Gastrocnemius medialis (tissue), 4 donors: Measurements from ENCODE around the gene HAAO. TPM values are rescaled to one million over a fixed set of nuclear protein-coding genes. Genes with fewer than 3 reads are reported as not detected.

Experiments
- ATAC-seq, 2 donors: fragments of 150-250 bp; one replicate each; pipeline ENCODE4 v1.9.1; 2016
- DNase-seq, 2 donors: peaks; one replicate each; pipeline ENCODE4 v3.0.0-alpha.2; 2019
- H3K27ac ChIP-seq, 4 donors: fragments of 200-600 bp; sonication (generic); 1 replicate in 1 of 4; 2 replicates in 3 of 4; pipeline ENCODE4 v1.5.1; 2016 to 2018; ENCODE audit warnings: mild to moderate bottlenecking in 2 of 4, moderate library complexity in 1 of 4
- H3K27me3 ChIP-seq, 3 donors: fragments of 200-600 bp; sonication (generic) in 2 of 3; 1 replicate in 1 of 3; 2 replicates in 2 of 3; pipeline versions ENCODE4 v1.5.1 to v1.6.0; 2016 to 2019; ENCODE audit warnings: mild to moderate bottlenecking in 1 of 3, moderate library complexity in 1 of 3
- H3K36me3 ChIP-seq, 2 donors: fragments of 200-600 bp; sonication (generic) in 1 of 2; one replicate each; pipeline ENCODE4 v1.5.1; 2017 to 2018
- H3K4me1 ChIP-seq, 2 donors: fragments of 200-600 bp; sonication (generic) in 1 of 2; one replicate each; pipeline ENCODE4 v1.5.1; 2016 to 2017; ENCODE audit warnings: mild to moderate bottlenecking in 2 of 2
- H3K4me3 ChIP-seq, 4 donors: fragments of 200-600 bp; sonication (generic) in 3 of 4; 1 replicate in 1 of 4; 2 replicates in 3 of 4; pipeline ENCODE4 v1.5.1; 2016 to 2019; ENCODE audit warnings: mild to moderate bottlenecking in 2 of 4
- H3K9me3 ChIP-seq, 3 donors: fragments of 200-600 bp; sonication (generic) in 2 of 3; 1 replicate in 1 of 3; 2 replicates in 2 of 3; pipeline ENCODE4 v1.5.1; 2016 to 2019
- CTCF ChIP-seq, 5 experiments: fragments of 450-650 bp in 3 of 5; fragments of 200-600 bp in 2 of 5; sonication (generic) in 2 of 5; IDR thresholded peaks in 4 of 5; conservative IDR thresholded peaks in 1 of 5; 1 replicate in 4 of 5; 2 replicates in 1 of 5; pipeline ENCODE4 v1.5.1; 2016 to 2019; ENCODE audit warnings: antibody characterized with exemption in 5 of 5, mild to moderate bottlenecking in 3 of 5, moderate library complexity in 3 of 5
- POLR2A ChIP-seq, 2 donors: fragments of 450-650 bp; IDR thresholded peaks; one replicate each; pipeline ENCODE4 v1.6.1; 2017; ENCODE audit warnings: antibody characterized with exemption in 2 of 2, mild to moderate bottlenecking in 2 of 2, moderate library complexity in 2 of 2
- in situ Hi-C, 4 donors: fragments of 200-750 bp; cut with MboI; loops; one replicate each; pipeline versions ENCODE4 v1.15.0 to v1.8.0; 2017; ENCODE audit warnings: low sequenced_read_pairs in 4 of 4
- intact Hi-C: fragments of 100-400 bp; cut with DNase I; formaldehyde crosslinking; loops from one replicate; pipeline ENCODE4 v1.15.1; 2023; ENCODE audit warnings: low total_unique reads
- total RNA-seq, 4 donors: library from RNA; depleted of rRNA; stranded (reverse); fragments of >200 nt; gene quantifications; one replicate each; pipeline versions ENCODE4 v1.1.0 to v1.2.3, GENCODE V29; 2016

The HAAO gene
- total RNA-seq, 4 donors from 2014 or later, result 0.53 to 2.5 (median 2.1) TPM

- no peak for DNase-seq
- ATAC-seq, result no peak
- TF ChIP-seq POLR2A (IDR thresholded peaks at IDR 0.05) (no peak), CTCF (IDR thresholded peaks at IDR 0.05 in 4 of 5, conservative IDR thresholded peaks at IDR 0.05 in 1 of 5) (no peak)
- no peaks in the 10 kb centered on the region for H3K4me1 ChIP-seq
- no peaks in the 10 kb centered on the region for H3K9me3 ChIP-seq
- no peaks in the 10 kb centered on the region for H3K27me3 ChIP-seq
- H3K4me3 ChIP-seq, result no peak overlapping the region
- intact Hi-C loops, result no loop called here
- in situ Hi-C loops, result no loop called here
- no peaks in the 10 kb centered on the region for H3K36me3 ChIP-seq
- H3K27ac ChIP-seq, result no peak overlapping the region
Measured at GRCh38 chr2:42781181-42781580, 11.2 kb downstream of the HAAO start.

- Histone ChIP-seq H3K4me3 (no peak overlapping the region), H3K4me1 (no peaks in the 10 kb centered on the region), H3K27me3 (no peaks in the 10 kb centered on the region), H3K9me3 (no peaks in the 10 kb centered on the region), H3K36me3 (no peaks in the 10 kb centered on the region), H3K27ac (peak overlapping the region in 3 of 4 donors; percentile 21 to 63 (median 60))
- in situ Hi-C loops, result no loop called here
- peak; percentile 84 to 90 for ATAC-seq
- intact Hi-C loops, result no loop called here
- TF ChIP-seq POLR2A (IDR thresholded peaks at IDR 0.05) (no peak), CTCF (IDR thresholded peaks at IDR 0.05 in 4 of 5, conservative IDR thresholded peaks at IDR 0.05 in 1 of 5) (no peak)
- peak in 1 of 2 donors; percentile 62 for DNase-seq
Measured at GRCh38 chr2:42777883-42778805, 14.2 kb downstream of the HAAO start.

- Histone ChIP-seq H3K9me3 (no peaks in the 10 kb centered on the region), H3K27ac (no peak overlapping the region), H3K36me3 (no peaks in the 10 kb centered on the region), H3K27me3 (no peaks in the 10 kb centered on the region), H3K4me3 (no peak overlapping the region), H3K4me1 (no peaks in the 10 kb centered on the region)
- TF ChIP-seq CTCF (IDR thresholded peaks at IDR 0.05 in 4 of 5, conservative IDR thresholded peaks at IDR 0.05 in 1 of 5) (no peak), POLR2A (IDR thresholded peaks at IDR 0.05) (no peak)
- ATAC-seq, result no peak
- DNase-seq, result no peak
- intact Hi-C loops, result no loop called here
- in situ Hi-C loops, result no loop called here
Measured at GRCh38 chr2:42775810-42776209, 16.6 kb downstream of the HAAO start.

- intact Hi-C loops, result no loop called here
- Histone ChIP-seq H3K9me3 (no peaks in the 10 kb centered on the region), H3K4me3 (no peak overlapping the region), H3K27ac (no peak overlapping the region), H3K4me1 (no peaks in the 10 kb centered on the region), H3K27me3 (no peaks in the 10 kb centered on the region), H3K36me3 (no peaks in the 10 kb centered on the region)
- DNase-seq, result no peak
- no peak for ATAC-seq
- in situ Hi-C loops, result no loop called here
- TF ChIP-seq CTCF (IDR thresholded peaks at IDR 0.05 in 4 of 5, conservative IDR thresholded peaks at IDR 0.05 in 1 of 5), result no peak
- TF ChIP-seq POLR2A (IDR thresholded peaks at IDR 0.05), result no peak
Measured at GRCh38 chr2:42775186-42775585, 17.2 kb downstream of the HAAO start.
